Hematopoietic multipotent progenitor cell treated with erythropoietin and hydrocortisone succinate and interleukin-3 and kit ligand, for 8 days (in vitro differentiated cells): ENCODE results near the gene VANGL2.

ENCODE experiments used
- DNase-seq: peaks from one replicate; pipeline ENCODE4 v3.0.0-alpha.2; 2015

VANGL2 gene

DNA sequence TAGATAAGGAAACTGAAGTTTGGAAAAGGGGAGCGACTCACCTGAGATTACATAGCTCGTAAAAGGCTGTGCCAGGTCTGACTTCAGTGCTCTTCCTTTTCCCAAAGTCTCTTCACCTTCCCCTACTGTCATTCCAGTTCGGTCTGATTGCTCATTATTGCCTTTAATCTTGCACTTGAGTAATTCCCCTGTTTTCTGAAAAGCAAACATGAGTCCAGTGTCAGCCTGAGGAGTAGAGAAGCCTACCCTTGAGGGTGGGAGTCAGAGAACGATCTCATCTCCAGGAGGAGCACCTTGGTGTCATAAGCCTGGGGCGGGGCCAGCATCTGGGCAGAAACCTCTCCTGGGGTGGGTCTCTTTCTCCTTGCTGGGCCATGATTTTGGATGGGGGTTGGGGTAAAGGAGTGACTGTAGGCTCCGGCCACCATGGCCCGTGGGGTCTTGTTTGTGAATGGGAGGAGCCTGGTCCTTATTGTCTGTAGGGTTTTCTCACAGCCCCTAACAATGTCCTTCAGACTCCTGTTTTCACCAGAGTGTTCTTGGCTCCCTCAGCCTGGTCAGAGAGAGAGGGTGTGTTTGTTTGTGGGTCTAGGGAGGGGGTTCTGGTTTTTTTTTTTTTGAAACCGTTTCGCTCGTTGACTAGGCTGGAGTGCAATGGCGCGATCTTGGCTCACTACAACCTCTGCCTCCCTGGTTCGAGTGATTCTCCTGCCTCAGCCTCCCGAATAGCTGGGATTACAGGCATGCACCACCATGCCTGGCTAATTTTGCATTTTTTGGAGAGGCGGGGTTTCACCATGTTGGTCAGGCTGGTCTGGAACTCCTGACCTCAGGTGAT lies 6.0 kb downstream of the VANGL2 start:
- no peak for DNase-seq

DNA sequence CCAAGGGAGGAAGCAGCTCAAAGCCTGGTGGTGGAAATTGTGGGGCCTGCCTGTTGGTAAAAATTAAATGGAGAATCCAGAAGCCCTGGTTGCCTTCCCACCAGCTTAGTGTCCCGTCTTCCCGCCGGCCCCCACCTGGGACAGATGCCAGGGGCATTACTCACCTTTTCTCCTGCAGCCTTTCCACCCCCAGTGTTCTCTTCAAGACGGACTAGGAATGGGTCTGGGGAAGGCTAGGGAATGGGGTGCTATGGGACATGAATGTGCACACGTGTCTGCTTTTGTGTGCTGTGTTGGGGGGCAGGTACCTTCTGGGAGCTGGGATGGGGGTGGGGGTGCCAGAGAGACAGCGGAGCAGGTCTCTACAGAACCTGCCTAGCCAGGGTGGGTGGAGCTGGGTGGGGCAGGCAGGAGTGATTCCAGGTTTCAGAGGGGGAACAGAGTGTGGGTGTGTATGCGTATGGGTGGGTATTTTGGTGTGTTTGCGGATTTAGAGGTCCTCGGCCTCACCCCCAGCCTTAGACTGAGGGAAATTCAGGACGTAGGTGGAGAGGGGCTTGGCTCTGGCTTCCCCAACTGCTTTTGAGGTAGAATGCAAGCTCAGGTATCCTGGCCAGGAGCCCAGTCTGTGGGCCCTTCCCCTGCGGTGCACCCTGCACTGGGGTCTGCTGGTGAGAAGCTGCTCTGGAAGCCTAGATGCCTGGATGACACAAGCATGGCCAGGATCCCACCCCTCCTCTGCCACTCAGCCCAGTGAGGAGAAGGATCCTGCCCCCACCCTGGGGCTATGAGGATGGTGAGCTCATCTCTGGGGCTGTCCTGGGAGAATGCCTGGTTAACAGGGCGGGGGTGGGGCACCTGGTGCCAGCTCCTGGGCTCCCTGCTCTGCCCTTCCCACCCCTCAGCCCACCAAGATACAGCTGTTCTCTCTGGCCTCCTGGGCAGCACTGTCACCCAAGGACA lies 7.8 kb downstream of the VANGL2 start:
- DNase-seq, result no peak

DNA sequence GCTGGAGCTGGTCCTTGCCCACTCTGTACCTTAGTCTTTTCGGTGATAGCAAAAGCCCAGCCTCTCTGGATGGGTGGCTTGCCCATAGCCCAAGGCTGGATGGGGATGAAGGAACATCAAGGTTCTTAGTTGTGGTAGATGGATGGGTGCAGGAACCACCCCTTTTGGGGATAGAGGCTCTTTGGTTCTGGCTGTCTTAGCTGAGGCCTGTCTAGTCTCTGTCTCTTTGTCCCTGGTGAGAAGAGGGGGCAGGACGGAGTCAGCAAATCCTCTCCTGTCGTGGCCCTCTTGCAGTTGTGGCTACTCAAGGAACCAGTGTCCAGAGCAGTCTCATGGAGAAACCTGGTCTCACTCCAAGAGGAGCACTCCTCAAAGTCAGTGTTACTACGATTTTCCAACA lies 8.5 kb downstream of the VANGL2 start:
- no peak for DNase-seq

DNA sequence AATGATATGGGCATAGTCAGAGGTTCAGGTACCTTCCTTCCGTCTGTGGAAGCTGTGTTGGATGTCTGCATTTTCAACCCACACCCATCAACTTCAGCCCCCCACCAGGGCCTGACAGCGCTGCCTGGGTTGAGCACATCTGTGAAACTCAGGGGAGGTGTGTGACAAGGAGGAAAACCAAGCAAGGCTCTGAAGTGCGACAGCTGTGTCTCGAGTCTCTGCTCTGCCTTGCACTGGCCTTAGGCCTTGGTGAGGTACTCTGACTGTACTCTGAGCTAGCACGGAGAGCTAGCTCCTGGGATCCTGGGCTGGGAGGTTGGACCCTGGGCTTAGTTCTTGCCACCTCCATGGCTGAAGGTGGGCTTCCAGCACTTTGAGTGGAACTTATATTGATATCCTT lies 9.1 kb downstream of the VANGL2 start:
- no peak for DNase-seq

DNA sequence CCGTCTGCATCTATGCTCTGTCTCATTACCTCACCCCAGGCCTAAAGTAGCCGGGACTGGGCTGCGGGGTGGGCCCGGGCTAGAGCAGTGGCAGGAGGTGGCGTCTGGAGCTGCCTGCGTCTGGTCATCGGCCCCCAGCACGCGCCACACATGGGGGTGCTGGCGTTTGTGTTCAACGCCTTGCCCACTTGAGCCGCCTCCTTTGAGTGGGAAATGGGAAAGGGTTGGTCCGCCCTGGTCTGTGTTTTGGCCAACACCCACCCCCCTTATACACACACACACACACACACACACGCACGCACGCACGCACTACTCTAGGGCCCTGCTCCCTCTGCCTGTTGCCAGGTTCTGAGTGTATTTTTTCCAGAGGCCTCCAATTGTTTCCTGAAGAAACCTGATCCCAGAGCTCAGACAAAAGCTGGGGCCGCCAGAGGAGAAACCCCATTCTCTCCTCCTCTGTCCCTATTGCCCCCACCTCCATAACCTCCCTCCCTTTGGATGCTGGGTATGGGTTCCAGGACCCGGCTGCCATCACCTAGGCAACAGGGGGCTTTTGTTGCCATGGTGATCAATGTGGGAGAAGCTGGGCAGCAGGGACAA lies 10.1 kb downstream of the VANGL2 start:
- no peak for DNase-seq

DNA sequence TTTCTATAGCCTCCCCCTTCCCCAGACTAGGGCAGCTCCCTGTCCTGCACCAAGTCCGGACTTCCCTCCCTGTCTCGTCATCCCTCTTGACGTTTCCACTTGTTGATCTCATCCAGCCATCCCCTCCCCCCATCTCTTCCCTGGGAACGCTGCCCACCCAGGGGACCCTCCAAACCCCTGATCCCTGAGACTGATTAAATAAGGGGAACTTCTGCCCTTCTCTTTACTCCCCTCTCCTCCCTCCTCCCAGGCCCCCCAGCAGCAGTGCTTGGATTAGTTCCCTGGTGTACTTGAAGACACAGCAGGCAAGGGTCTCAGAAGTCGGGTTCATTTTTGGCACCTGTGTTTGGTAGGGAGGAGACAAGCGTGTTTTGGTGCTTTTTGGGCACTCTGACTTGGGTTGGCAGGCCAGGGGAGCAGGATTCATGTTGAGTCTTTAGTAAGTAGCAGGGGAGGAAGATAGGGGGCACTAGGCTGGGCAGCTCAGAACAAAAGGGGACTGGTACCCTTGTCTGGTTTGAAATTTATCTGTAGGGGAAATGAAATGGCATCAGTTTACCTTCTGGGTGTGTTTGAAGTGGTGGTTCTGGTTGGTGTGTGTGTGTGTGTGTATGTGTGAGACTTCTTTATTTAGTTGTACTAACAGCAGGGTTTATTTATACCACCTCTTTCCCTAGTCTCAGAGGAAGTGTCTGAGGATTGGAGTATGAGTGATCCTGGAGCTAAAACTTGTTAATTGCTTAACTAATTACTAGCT lies 11.1 kb downstream of the VANGL2 start:
- no peak for DNase-seq

- DNase-seq, result no peak
These were observed 11.6 kb downstream of the VANGL2 start for GRCh38 chr1:160412028-160412362.

DNA sequence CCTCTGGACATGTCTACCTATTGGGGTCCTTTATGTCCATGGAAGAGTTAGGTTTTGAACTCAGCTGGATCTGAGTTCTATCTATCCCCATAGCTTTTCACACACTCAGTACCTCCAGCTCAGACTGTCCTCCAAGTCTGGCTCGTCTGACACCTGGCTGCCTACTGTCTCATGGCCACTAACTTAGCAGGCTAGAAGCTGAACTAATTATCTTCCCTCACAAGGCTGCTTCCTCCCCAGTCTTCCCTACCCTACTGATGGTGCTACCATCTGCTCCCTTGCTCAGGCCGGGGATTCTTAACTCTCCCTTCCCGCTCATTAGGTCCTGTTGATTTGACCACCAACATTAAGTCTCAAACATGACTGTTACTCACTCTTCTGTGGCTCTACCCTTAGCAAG lies 13.4 kb downstream of the VANGL2 start:
- no peak for DNase-seq

DNA sequence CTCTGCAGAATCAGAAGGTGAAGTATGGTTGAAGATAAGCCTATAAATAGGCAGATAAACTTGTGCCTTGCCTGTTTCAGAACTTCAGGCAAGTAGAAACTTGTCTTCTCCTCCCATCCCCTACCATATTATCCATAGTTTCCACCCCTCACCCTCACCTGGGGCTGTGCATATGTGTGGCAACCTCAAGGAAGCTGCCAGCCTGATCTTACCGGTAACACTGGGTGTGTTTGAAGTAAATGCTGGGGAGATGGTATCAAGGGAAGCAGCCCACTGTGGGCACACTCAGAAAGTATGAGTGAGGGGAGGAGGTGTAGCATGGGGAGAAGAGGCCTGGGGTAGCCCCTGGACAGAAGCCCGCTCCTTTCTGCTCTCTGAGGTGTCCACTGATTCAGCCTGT lies 14.5 kb downstream of the VANGL2 start:
- no peak for DNase-seq

DNA sequence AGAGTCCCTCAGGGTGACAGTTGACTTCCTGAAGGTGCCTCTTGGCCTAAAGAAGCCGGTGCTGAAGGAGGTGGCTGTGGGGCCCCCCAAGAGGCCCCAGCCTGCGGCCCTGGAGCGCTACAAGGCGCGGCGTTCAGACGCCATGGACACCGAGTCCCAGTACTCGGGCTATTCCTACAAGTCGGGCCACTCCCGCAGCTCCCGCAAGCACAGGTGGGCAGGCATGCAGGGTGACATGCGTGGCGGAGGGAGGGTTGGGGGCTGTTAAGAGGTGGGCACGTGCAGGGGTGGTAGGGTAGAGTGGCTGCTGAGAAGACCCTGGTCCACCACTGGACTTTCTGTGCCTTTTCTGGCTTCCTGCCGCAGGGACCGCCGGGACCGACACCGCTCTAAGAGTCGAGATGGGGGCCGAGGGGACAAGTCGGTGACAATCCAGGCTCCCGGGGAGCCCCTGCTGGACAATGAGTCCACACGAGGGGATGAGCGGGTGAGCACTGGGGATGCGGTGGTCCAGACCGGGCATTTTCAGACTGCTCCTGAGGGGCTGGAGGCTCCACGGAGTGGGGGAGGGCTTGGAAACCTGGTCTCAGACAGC lies 15.4 kb downstream of the VANGL2 start:
- DNase-seq, result no peak

- peak; percentile 55 for DNase-seq
These were observed 16.0 kb downstream of the VANGL2 start for GRCh38 chr1:160416369-160416768.

DNA sequence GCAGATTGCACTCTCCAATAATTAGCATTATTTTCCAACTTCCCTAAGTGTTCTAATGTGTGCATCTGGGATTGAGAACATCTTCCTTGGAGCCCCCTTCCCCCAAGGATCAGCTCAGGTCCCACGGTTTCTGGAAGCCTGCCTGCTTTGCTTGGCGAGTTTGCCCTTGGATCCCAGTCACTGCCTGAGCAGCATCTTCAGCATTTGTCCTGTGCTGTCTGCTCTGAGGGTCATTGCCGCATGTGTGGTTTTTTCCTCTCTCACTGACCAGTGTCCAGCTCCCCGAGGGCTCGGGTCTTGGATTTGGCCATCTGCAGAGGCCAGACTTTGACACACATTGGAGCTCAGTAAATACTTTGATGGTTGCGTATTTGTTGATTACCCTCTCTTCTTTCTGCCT lies 18.1 kb downstream of the VANGL2 start:
- DNase-seq, result no peak

DNA sequence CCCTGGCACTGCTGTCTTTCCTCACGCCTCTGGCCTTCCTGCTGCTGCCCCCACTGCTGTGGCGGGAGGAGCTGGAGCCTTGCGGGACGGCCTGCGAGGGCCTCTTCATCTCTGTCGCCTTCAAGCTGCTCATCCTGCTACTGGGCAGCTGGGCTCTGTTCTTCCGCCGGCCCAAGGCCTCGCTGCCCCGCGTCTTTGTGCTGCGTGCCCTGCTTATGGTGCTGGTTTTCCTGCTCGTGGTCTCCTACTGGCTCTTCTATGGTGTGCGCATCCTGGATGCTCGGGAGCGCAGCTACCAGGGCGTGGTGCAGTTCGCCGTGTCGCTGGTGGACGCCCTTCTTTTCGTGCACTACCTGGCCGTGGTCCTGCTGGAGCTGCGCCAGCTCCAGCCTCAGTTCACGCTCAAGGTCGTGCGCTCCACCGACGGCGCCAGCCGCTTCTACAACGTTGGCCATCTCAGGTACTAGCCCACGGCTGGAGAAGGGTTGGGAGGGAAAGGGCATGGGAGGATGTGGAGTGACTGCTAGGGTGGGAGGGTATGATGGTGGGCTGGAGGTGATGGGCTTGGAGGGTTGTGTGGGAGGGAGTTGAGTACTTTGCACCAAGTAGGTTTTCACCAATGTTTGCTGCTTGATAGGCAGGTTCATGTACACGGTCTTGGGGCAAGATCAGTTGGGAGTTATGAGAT lies 18.9 kb downstream of the VANGL2 start:
- no peak for DNase-seq

GRCh38 chr1:160419838-160420169 lies 19.4 kb downstream of the VANGL2 start:
- DNase-seq, result no peak

- DNase-seq, result peak; percentile 62
These were observed 20.8 kb downstream of the VANGL2 start for GRCh38 chr1:160420881-160421842.

GRCh38 chr1:160421881-160422280 lies 21.5 kb downstream of the VANGL2 start:
- DNase-seq, result no peak

DNA sequence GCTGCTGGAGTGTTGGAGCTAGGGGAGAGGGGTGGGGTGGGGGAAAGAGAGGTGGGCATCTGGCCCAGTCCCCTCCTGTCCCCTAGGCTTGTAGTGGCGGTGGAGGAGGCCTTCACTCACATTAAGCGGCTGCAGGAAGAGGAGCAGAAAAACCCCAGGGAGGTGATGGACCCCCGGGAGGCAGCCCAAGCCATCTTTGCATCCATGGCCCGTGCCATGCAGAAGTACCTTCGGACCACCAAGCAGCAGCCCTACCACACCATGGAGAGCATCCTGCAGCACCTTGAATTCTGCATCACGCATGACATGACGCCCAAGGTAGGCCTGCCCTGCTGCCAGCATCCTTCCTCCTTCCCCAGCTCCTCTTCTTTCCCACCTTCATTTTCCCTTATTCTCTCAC lies 23.6 kb downstream of the VANGL2 start:
- DNase-seq, result no peak

- DNase-seq, result no peak
These were observed 25.5 kb downstream of the VANGL2 start for GRCh38 chr1:160425847-160426246.

DNA sequence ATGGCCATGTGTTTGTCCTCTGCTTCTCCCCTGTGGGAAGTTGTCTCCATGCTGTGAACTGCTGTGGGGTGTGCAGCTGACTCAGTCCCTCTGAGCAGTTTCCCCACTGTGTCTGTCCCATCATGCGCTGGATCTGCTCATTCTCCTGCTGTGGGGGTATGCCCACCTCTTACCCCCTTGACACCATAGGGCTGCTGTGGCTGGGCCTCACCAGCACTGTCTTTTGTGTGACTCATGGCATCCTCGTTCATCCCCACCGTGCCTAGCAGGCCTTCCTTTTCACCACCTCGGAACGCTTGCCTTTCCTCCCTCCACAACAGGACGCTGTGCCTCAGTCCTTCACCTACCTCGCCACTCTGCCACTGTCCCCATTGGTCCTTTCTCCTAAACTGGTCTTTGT lies 27.3 kb downstream of the VANGL2 start:
- DNase-seq, result no peak

GRCh38 chr1:160428053-160428452 lies 27.7 kb downstream of the VANGL2 start:
- DNase-seq, result no peak

- DNase-seq, result peak; percentile 74
These were observed 28.3 kb downstream of the VANGL2 start for GRCh38 chr1:160428655-160429054.
